Aortic smooth muscle cell (primary cell): Measurements from ENCODE around the gene GKN2. TPM values are rescaled to one million over a fixed set of nuclear protein-coding genes. Genes with fewer than 3 reads are reported as not detected.

Source experiments
- total RNA-seq: library from RNA; depleted of rRNA; stranded (reverse); fragments of >200 nt; gene quantifications from 2 replicates; pipeline ENCODE4 v1.2.3, GENCODE V29; 2014

GKN2 gene, protein sequence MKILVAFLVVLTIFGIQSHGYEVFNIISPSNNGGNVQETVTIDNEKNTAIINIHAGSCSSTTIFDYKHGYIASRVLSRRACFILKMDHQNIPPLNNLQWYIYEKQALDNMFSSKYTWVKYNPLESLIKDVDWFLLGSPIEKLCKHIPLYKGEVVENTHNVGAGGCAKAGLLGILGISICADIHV
- total RNA-seq: not detected in 2 replicates

GRCh38 chr2:68952887-68953521, at the start of gene GKN2:
TSS of gene GKN2 (minus strand) at chr2:68952893. CDS start at chr2:68952861, 32 bp downstream.

GRCh38 chr2:68974251-68974650, 21.6 kb upstream of the GKN2 start, which contains the start of gene GKN1:
TSS of gene GKN1 (plus strand) at chr2:68974636. CDS start at chr2:68974678, 42 bp downstream.

Other genes with a start within 250 kb of the GKN2 start
- 0.50 and 0.92 TPM in 2 replicates for gene ARHGAP25, start 218.1 kb downstream of the GKN2 start, total RNA-seq
- gene BMP10, start 81.5 kb downstream of the GKN2 start, total RNA-seq: not detected in 2 replicates
- gene GKN1, start 21.7 kb upstream of the GKN2 start, total RNA-seq: not detected in 2 replicates
- 86.4 and 170 TPM in 2 replicates for gene ANTXR1, start 60.3 kb upstream of the GKN2 start, total RNA-seq